Caco-2 (cell line): ENCODE results near the gene TCN1. TPM values are rescaled to one million over a fixed set of nuclear protein-coding genes. Genes with fewer than 3 reads are reported as not detected.

Source experiments
- BruUV-seq: library from RNA; stranded (reverse); fragments of 400-500 nt; replicated peaks from 2 replicates; lab custom pipeline; 2021; lab: Mats Ljungman, UMichigan
- CTCF ChIA-PET: fragments of 300-600 bp; sonication (Branson Sonifier 250); formaldehyde crosslinking; loops from one replicate; lab custom pipeline; 2022; ENCODE audit warnings: antibody characterized with exemption; lab: Charles Lee
- POLR2A ChIA-PET: fragments of 300-600 bp; sonication (Branson Sonifier 250); formaldehyde crosslinking; loops from one replicate; lab custom pipeline; 2022; ENCODE audit warnings: antibody characterized with exemption; lab: Charles Lee
- DNase-seq, 2 experiments: peaks; one replicate each; pipeline versions ENCODE4 v3.0.0 to v3.0.0-alpha.2; 2020 to 2022
- H3K27me3 ChIP-seq: replicated peaks from 2 replicates; pipeline ENCODE4 v1.6.0; 2011; ENCODE audit warnings: low read length; ENCODE audit not compliant: control insufficient read depth, insufficient read depth
- H3K36me3 ChIP-seq: 2 replicates; pipeline ENCODE4 v1.5.1; 2011; ENCODE audit warnings: low read length; ENCODE audit not compliant: control insufficient read depth, insufficient read depth
- H3K4me1 ChIP-seq: fragments of 250-450 bp; sonication (Bioruptor Pico); 2 replicates; pipeline ENCODE4 v1.5.1; 2020; ENCODE audit warnings: mild to moderate bottlenecking
- H3K4me3 ChIP-seq: 2 replicates; pipeline ENCODE4 v1.5.1; 2011; ENCODE audit warnings: low read depth, mild to moderate bottlenecking, control low read depth, low read length
- H3K9me3 ChIP-seq: fragments of 250-450 bp; sonication (Bioruptor Pico); 2 replicates; pipeline ENCODE4 v1.5.1; 2020; ENCODE audit warnings: mild to moderate bottlenecking, moderate library complexity
- H3K27ac Mint-ChIP-seq: one replicate; pipeline ENCODE4 v1.8.0; 2022; ENCODE audit warnings: mixed read lengths; ENCODE audit not compliant: unreplicated experiment
- H3K27me3 Mint-ChIP-seq: one replicate; pipeline ENCODE4 v1.8.0; 2022; ENCODE audit warnings: mixed read lengths; ENCODE audit not compliant: insufficient read depth, unreplicated experiment
- H3K36me3 Mint-ChIP-seq: one replicate; pipeline ENCODE4 v1.8.0; 2022; ENCODE audit warnings: mild to moderate bottlenecking, mixed read lengths; ENCODE audit not compliant: insufficient read depth, unreplicated experiment
- H3K4me1 Mint-ChIP-seq: one replicate; pipeline ENCODE4 v1.8.0; 2022; ENCODE audit warnings: low read depth, mixed read lengths; ENCODE audit not compliant: unreplicated experiment
- H3K4me3 Mint-ChIP-seq: one replicate; pipeline ENCODE4 v1.8.0; 2022; ENCODE audit warnings: mild to moderate bottlenecking, moderate library complexity, mixed read lengths; ENCODE audit not compliant: unreplicated experiment
- H3K9me3 Mint-ChIP-seq: one replicate; pipeline ENCODE4 v1.8.0; 2022; ENCODE audit warnings: mixed read lengths; ENCODE audit not compliant: unreplicated experiment
- intact Hi-C: fragments of 100-400 bp; cut with micrococcal nuclease; formaldehyde crosslinking; loops from one replicate; pipeline ENCODE4 v1.10.0; 2022; ENCODE audit not compliant: unreplicated experiment
- total RNA-seq: library from RNA; stranded (reverse); gene quantifications from 2 replicates; pipeline ENCODE4 v1.2.3, GENCODE V29; 2022
- TF ChIP-seq, protein P1 (sequence below), 2 experiments: fragments of 200-600 bp in 1 of 2; IDR thresholded peaks; 1 replicate in 1 of 2; 2 replicates in 1 of 2; pipeline versions ENCODE4 v1.5.1 to v1.8.0; 2011 to 2022; ENCODE audit warnings: antibody characterized with exemption in 1 of 2, control low read depth in 1 of 2, inconsistent platforms in 1 of 2, low read depth in 1 of 2, low read length in 1 of 2, mild to moderate bottlenecking in 1 of 2, moderate library complexity in 1 of 2; ENCODE audit not compliant: insufficient read depth in 1 of 2, severe bottlenecking in 1 of 2, unreplicated experiment in 1 of 2

The TCN1 gene
- total RNA-seq, 1 experiment from 2014 or later, result not detected

DNA sequence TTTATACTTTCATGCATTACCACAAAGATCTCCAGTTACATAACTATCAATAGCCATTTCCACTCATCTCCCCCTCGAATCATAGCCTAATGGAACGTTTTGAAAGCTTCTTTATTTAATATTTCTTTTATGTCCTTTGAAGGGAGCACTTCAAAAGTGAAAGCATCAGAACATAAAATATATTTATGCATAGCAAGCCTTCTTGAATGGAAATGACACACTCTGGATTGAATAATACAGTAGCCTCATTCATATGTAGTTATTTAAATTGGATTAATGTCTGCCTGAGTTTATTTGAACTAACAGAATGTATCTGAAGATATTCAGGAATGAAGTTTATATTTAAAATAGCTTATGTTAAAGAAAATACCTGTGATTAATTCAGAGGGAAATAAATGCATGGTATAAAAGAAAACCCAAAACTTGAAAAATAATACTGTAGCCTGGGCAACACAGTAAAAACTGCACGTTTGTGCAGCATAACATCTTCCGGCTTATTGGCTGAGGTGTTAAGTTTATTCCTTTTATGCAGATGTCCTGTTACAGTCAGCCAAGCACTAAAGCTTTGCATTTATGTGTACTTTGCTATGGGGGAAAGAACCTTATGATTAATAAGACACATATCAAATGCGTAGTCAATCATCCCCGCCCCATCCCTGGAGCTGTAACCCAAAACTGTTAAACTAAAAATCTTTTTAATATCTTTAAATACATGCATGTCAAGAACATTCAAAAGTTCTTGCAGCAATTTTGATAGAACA, 34.3 kb upstream of the TCN1 start:
- Mint-ChIP-seq H3K4me3 (no peak overlapping the region), H3K4me1 (no peaks in the 10 kb centered on the region), H3K9me3 (no peaks in the 10 kb centered on the region), H3K27me3 (no peaks in the 10 kb centered on the region), H3K36me3 (no peaks in the 10 kb centered on the region), H3K27ac (no peak overlapping the region)
- no TSS peak for BruUV-seq
- 0 out of 2 replicates have a peak, but pooled peaks cover 2% of the 10 kb centered on the region for H3K9me3 ChIP-seq
- POLR2A ChIA-PET, result no interaction called here
- no peaks in the 10 kb centered on the region for H3K36me3 ChIP-seq
- no peak overlapping the region for H3K4me3 ChIP-seq
- H3K4me1 ChIP-seq, result no peaks in the 10 kb centered on the region
- H3K27me3 ChIP-seq, result no peaks in the 10 kb centered on the region
- CTCF ChIA-PET, result no interaction called here
- DNase-seq, result no peak
- intact Hi-C loops, result loop anchor here (5.0 kb wide), 1 partner anchor 58 kb away; no protein-coding TSS in a partner anchor
- TF ChIP-seq, protein P1, sequence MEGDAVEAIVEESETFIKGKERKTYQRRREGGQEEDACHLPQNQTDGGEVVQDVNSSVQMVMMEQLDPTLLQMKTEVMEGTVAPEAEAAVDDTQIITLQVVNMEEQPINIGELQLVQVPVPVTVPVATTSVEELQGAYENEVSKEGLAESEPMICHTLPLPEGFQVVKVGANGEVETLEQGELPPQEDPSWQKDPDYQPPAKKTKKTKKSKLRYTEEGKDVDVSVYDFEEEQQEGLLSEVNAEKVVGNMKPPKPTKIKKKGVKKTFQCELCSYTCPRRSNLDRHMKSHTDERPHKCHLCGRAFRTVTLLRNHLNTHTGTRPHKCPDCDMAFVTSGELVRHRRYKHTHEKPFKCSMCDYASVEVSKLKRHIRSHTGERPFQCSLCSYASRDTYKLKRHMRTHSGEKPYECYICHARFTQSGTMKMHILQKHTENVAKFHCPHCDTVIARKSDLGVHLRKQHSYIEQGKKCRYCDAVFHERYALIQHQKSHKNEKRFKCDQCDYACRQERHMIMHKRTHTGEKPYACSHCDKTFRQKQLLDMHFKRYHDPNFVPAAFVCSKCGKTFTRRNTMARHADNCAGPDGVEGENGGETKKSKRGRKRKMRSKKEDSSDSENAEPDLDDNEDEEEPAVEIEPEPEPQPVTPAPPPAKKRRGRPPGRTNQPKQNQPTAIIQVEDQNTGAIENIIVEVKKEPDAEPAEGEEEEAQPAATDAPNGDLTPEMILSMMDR (IDR thresholded peaks at IDR 0.05; ENCODE audit: insufficient read depth in 1 of 2, low read depth in 1 of 2, low read length in 1 of 2, severe bottlenecking in 1 of 2, unreplicated experiment in 1 of 2), result no peak

DNA sequence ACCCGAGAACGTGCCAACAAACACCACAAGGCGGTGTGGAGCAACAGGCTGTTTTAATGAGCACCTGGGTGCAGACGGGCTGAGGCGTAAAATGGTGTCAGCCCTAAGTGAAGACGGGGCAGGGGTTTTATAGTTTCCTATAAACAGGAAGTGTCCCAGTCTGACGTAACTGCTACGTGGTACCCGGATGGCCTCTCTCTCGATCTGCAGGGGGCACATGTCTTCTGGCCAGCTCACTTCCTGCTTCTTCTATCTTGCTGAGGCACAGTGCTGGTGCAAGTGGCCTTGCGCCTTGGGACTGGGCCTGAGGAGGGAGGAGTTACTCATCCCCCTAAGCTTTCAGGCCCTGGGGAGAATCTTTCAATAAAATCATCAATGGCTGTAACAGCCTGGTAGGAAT, 33.2 kb upstream of the TCN1 start:
- Mint-ChIP-seq H3K4me3 (no peak overlapping the region), H3K9me3 (no peaks in the 10 kb centered on the region), H3K27ac (no peak overlapping the region), H3K27me3 (no peaks in the 10 kb centered on the region), H3K36me3 (no peaks in the 10 kb centered on the region), H3K4me1 (no peaks in the 10 kb centered on the region)
- H3K27me3 ChIP-seq, result no peaks in the 10 kb centered on the region
- BruUV-seq, result no TSS peak
- H3K9me3 ChIP-seq, result 0 out of 2 replicates have a peak, but pooled peaks cover 2% of the 10 kb centered on the region
- no peaks in the 10 kb centered on the region for H3K36me3 ChIP-seq
- intact Hi-C loops, result no loop called here
- no peak overlapping the region for H3K4me3 ChIP-seq
- CTCF ChIA-PET, result no interaction called here
- POLR2A ChIA-PET, result no interaction called here
- DNase-seq, result no peak
- TF ChIP-seq, protein P1 (IDR thresholded peaks at IDR 0.05; ENCODE audit: insufficient read depth in 1 of 2, low read depth in 1 of 2, low read length in 1 of 2, severe bottlenecking in 1 of 2, unreplicated experiment in 1 of 2), result no peak
- no peaks in the 10 kb centered on the region for H3K4me1 ChIP-seq

DNA sequence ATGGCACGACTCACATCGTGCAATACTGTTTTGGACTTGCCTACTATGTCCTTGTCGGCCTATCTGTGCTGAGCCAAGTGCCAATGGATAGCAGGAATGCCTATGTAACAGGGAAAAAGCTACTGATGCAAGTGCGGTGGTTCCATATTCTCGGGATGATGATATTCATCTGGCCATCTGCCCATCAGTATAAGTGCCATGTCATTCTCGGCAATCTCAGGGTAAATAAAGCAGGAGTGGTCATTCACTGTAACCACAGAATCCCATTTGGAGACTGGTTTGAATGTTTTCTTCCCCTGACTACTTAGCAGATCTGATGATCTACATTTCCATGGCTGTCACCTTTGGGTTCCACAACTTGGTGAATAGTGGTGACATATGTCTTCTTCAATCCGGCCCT, 32.4 kb upstream of the TCN1 start:
- TF ChIP-seq, protein P1 (IDR thresholded peaks at IDR 0.05; ENCODE audit: insufficient read depth in 1 of 2, low read depth in 1 of 2, low read length in 1 of 2, severe bottlenecking in 1 of 2, unreplicated experiment in 1 of 2), result no peak
- 0 out of 2 replicates have a peak, but pooled peaks cover 2% of the 10 kb centered on the region for H3K9me3 ChIP-seq
- H3K4me1 ChIP-seq, result no peaks in the 10 kb centered on the region
- H3K27me3 ChIP-seq, result no peaks in the 10 kb centered on the region
- H3K27ac Mint-ChIP-seq, result no peak overlapping the region
- no peaks in the 10 kb centered on the region for H3K9me3 Mint-ChIP-seq
- no peak overlapping the region for H3K4me3 ChIP-seq
- intact Hi-C loops, result no loop called here
- BruUV-seq, result no TSS peak
- H3K4me3 Mint-ChIP-seq, result no peak overlapping the region
- no peak for DNase-seq
- no peaks in the 10 kb centered on the region for H3K4me1 Mint-ChIP-seq
- ChIA-PET POLR2A (no interaction called here), CTCF (no interaction called here)
- no peaks in the 10 kb centered on the region for H3K36me3 Mint-ChIP-seq
- H3K36me3 ChIP-seq, result no peaks in the 10 kb centered on the region
- no peaks in the 10 kb centered on the region for H3K27me3 Mint-ChIP-seq
